Vagina (tissue), 2 donors: ENCODE measurements around the gene BID. TPM values are rescaled to one million over a fixed set of nuclear protein-coding genes. Genes with fewer than 3 reads are reported as not detected.
"Not testable (repeated sequence)": the region's sequence is repeated elsewhere in the genome, so short reads cannot be mapped to it uniquely, and the experiment has no call there.

Experiments
- DNase-seq, 2 donors: peaks; one replicate each; pipeline ENCODE4 v3.0.0-alpha.2; 2017; ENCODE audit errors: extremely low spot score in 2 of 2
- H3K27ac ChIP-seq: fragments of 200-600 bp; sonication (generic); one replicate; pipeline ENCODE4 v1.5.1; 2019
- H3K27me3 ChIP-seq: fragments of 200-600 bp; sonication (generic); one replicate; pipeline ENCODE4 v1.5.1; 2019
- H3K36me3 ChIP-seq, 2 donors: fragments of 200-600 bp; sonication (generic); one replicate each; pipeline ENCODE4 v1.5.1; 2017 to 2019
- H3K4me1 ChIP-seq: fragments of 200-600 bp; sonication (generic); one replicate; pipeline ENCODE4 v1.5.1; 2019
- H3K4me3 ChIP-seq, 2 donors: fragments of 200-600 bp; sonication (generic); 1 replicate in 1 of 2; 2 replicates in 1 of 2; pipeline ENCODE4 v1.5.1; 2016 to 2019
- H3K9me3 ChIP-seq: fragments of 200-600 bp; sonication (generic); one replicate; pipeline ENCODE4 v1.5.1; 2019
- CTCF ChIP-seq, 3 experiments: fragments of 450-650 bp in 2 of 3; fragments of 200-600 bp in 1 of 3; sonication (generic) in 1 of 3; IDR thresholded peaks; one replicate each; pipeline ENCODE4 v1.5.1; 2017 to 2019; ENCODE audit warnings: antibody characterized with exemption in 3 of 3, mild to moderate bottlenecking in 2 of 3, moderate library complexity in 2 of 3
- POLR2A ChIP-seq, 2 donors: fragments of 450-650 bp; IDR thresholded peaks; one replicate each; pipeline ENCODE4 v1.6.1; 2017; ENCODE audit warnings: antibody characterized with exemption in 2 of 2, mild to moderate bottlenecking in 2 of 2, moderate library complexity in 2 of 2
- POLR2AphosphoS5 ChIP-seq, 2 donors: sonication (generic); formaldehyde crosslinking; IDR thresholded peaks; one replicate each; pipeline ENCODE4 v1.9.0; 2017; ENCODE audit warnings: antibody characterized with exemption in 2 of 2, mild to moderate bottlenecking in 2 of 2, low read depth in 1 of 2; ENCODE audit not compliant: insufficient read depth in 1 of 2
- intact Hi-C: fragments of 100-400 bp; cut with DNase I; formaldehyde crosslinking; loops from one replicate; pipeline ENCODE4 v1.15.1; 2023
- total RNA-seq: library from RNA; depleted of rRNA; stranded (reverse); fragments of >200 nt; gene quantifications from one replicate; pipeline ENCODE4 v1.2.3, GENCODE V29; 2016

The BID gene
- total RNA-seq, 1 donor from 2014 or later: 36.3 TPM

- Histone ChIP-seq H3K4me3 (no peak overlapping the region), H3K9me3 (no peaks in the 10 kb centered on the region), H3K27ac (no peak overlapping the region), H3K36me3 (no peaks in the 10 kb centered on the region), H3K4me1 (no peaks in the 10 kb centered on the region), H3K27me3 (no peaks in the 10 kb centered on the region)
- TF ChIP-seq POLR2AphosphoS5 (IDR thresholded peaks at IDR 0.05; ENCODE audit: insufficient read depth in 1 of 2, low read depth in 1 of 2) (no peak), CTCF (IDR thresholded peaks at IDR 0.05) (no peak), POLR2A (IDR thresholded peaks at IDR 0.05) (no peak)
- DNase-seq: no peak
- intact Hi-C loops: no loop called here
These were observed 10.2 kb downstream of the BID start for GRCh38 chr22:17764036-17764435.

GRCh38 chr22:17763442-17763841 lies 10.8 kb downstream of the BID start:
- intact Hi-C loops: not testable (repeated sequence)

GRCh38 chr22:17761138-17761488 lies 13.2 kb downstream of the BID start:
- TF ChIP-seq POLR2AphosphoS5 (IDR thresholded peaks at IDR 0.05; ENCODE audit: insufficient read depth in 1 of 2, low read depth in 1 of 2): no peak
- no peak for TF ChIP-seq POLR2A (IDR thresholded peaks at IDR 0.05)
- no peak for TF ChIP-seq CTCF (IDR thresholded peaks at IDR 0.05)
- intact Hi-C loops: no loop called here

More at GRCh38 chr22:17763442-17763841, 10.8 kb downstream of the BID start:
- DNase-seq, H3K27me3 ChIP-seq, H3K4me3 ChIP-seq, H3K4me1 ChIP-seq, H3K36me3 ChIP-seq, H3K27ac ChIP-seq, H3K9me3 ChIP-seq: not testable (repeated sequence)

GRCh38 chr22:17754233-17754925 lies 19.9 kb downstream of the BID start:
- DNase-seq: no peak
- Histone ChIP-seq H3K4me1 (no peaks in the 10 kb centered on the region), H3K4me3 (no peak overlapping the region), H3K36me3 (no peaks in the 10 kb centered on the region), H3K27me3 (no peaks in the 10 kb centered on the region), H3K27ac (no peak overlapping the region), H3K9me3 (no peaks in the 10 kb centered on the region)
- intact Hi-C loops: no loop called here
- TF ChIP-seq POLR2AphosphoS5 (IDR thresholded peaks at IDR 0.05; ENCODE audit: insufficient read depth in 1 of 2, low read depth in 1 of 2) (no peak), POLR2A (IDR thresholded peaks at IDR 0.05) (no peak), CTCF (IDR thresholded peaks at IDR 0.05) (no peak)

More at GRCh38 chr22:17761138-17761488, 13.2 kb downstream of the BID start:
- Histone ChIP-seq H3K9me3 (no peaks in the 10 kb centered on the region), H3K4me3 (no peak overlapping the region), H3K27me3 (no peaks in the 10 kb centered on the region), H3K4me1 (no peaks in the 10 kb centered on the region), H3K27ac (no peak overlapping the region), H3K36me3 (no peaks in the 10 kb centered on the region)
- no peak for DNase-seq

- Histone ChIP-seq H3K9me3 (no peaks in the 10 kb centered on the region), H3K27ac (no peak overlapping the region), H3K4me1 (no peaks in the 10 kb centered on the region), H3K27me3 (no peaks in the 10 kb centered on the region), H3K36me3 (no peaks in the 10 kb centered on the region), H3K4me3 (no peak overlapping the region)
- TF ChIP-seq POLR2A (IDR thresholded peaks at IDR 0.05) (no peak), CTCF (IDR thresholded peaks at IDR 0.05) (no peak), POLR2AphosphoS5 (IDR thresholded peaks at IDR 0.05; ENCODE audit: insufficient read depth in 1 of 2, low read depth in 1 of 2) (no peak)
- intact Hi-C loops: no loop called here
- DNase-seq: no peak
These were observed 20.8 kb downstream of the BID start for GRCh38 chr22:17753401-17753989.
